Esophagus muscularis mucosa (tissue), 4 donors: ENCODE measurements around the gene WASF2.

Experiments
- EP300 ChIP-seq: sonication (generic); formaldehyde crosslinking; IDR thresholded peaks from one replicate; pipeline ENCODE4 v1.6.1; 2017; ENCODE audit warnings: antibody characterized with exemption
- POLR2A ChIP-seq: fragments of 450-650 bp; IDR thresholded peaks from one replicate; pipeline ENCODE4 v1.6.1; 2017; ENCODE audit warnings: antibody characterized with exemption, moderate library complexity, mild to moderate bottlenecking, low read depth
- TF ChIP-seq, protein P1 (sequence below), 3 experiments: fragments of 200-600 bp in 2 of 3; fragments of 450-650 bp in 1 of 3; sonication (generic) in 2 of 3; IDR thresholded peaks; one replicate each; pipeline ENCODE4 v1.5.1; 2017 to 2019; ENCODE audit warnings: antibody characterized with exemption in 3 of 3, mild to moderate bottlenecking in 2 of 3, moderate library complexity in 1 of 3

DNA sequence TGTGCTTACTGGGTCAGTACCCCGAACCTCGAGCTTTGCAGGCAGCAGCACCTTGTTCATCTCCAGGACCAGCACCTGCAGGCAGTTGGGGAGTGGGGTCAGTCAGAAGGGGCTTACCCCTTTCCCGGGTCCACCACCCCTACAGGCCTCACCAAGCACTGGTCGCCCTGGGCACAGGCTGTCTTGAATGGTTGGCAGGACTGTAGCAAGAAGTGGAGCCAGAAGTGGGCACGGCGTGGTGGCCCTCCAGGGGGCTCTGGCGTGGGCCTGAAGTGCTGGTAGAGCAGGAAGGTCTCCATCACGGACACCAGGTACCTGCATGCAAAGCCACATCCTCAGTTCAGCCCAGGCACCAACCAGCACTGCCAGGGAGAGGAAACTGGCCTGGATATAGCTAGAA lies 128.4 kb downstream of the WASF2 start:
- no peak for TF ChIP-seq EP300
- TF ChIP-seq POLR2A, result no peak
- TF ChIP-seq, protein P1, sequence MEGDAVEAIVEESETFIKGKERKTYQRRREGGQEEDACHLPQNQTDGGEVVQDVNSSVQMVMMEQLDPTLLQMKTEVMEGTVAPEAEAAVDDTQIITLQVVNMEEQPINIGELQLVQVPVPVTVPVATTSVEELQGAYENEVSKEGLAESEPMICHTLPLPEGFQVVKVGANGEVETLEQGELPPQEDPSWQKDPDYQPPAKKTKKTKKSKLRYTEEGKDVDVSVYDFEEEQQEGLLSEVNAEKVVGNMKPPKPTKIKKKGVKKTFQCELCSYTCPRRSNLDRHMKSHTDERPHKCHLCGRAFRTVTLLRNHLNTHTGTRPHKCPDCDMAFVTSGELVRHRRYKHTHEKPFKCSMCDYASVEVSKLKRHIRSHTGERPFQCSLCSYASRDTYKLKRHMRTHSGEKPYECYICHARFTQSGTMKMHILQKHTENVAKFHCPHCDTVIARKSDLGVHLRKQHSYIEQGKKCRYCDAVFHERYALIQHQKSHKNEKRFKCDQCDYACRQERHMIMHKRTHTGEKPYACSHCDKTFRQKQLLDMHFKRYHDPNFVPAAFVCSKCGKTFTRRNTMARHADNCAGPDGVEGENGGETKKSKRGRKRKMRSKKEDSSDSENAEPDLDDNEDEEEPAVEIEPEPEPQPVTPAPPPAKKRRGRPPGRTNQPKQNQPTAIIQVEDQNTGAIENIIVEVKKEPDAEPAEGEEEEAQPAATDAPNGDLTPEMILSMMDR (IDR thresholded peaks at IDR 0.05), result no peak
